Stimulated activated CD4-positive, alpha-beta T cell treated with anti-CD3 and anti-CD28 coated beads, Interleukin-12 subunit alpha, Interleukin-12 subunit beta, amount 100 ng/mL, for 24 hours (primary cell): Measurements from ENCODE around the gene NRF1.

Experiments
- DNase-seq, 2 experiments: peaks; one replicate each; pipeline ENCODE4 v3.0.0-alpha.2; 2020; ENCODE audit warnings: low read depth in 2 of 2

The NRF1 gene

DNA sequence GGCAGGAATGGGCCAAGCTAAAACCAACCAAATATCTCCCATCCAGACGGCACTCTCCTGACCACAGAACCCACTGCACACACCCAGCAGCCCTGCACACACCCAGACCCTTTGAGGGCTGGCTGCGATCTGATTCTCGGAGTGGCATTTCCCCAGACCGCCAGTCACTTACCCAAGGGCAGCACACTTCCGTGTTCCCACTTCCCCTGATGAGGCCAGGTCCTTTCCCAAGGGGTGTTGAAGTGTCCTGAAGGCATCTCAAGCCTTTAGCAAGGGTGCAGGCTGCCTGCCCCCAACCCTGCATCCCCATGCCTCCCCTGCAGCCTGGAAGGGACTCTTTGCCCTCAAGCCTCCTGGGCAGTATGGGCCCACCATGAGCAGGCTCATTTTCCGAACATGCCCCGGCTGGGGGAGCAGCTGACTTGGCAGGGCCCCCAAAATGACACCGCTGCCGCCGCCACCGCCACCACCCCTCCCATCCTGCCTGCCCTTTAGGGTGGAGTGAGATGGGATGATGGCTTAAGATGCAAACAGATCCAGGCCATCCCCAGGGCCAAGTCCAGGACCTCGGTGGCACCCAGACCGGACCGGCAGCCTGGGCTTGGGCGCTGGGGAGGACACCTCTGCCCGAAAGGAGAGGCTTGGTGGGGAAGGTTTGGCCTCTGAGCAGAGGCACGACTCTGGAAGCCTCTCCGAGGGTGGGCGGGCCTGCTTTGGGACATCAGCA lies 159.8 kb downstream of the NRF1 start:
- no peak for DNase-seq

- DNase-seq = no peak
These were observed 160.5 kb downstream of the NRF1 start for GRCh38 chr7:129771928-129772479.

DNA sequence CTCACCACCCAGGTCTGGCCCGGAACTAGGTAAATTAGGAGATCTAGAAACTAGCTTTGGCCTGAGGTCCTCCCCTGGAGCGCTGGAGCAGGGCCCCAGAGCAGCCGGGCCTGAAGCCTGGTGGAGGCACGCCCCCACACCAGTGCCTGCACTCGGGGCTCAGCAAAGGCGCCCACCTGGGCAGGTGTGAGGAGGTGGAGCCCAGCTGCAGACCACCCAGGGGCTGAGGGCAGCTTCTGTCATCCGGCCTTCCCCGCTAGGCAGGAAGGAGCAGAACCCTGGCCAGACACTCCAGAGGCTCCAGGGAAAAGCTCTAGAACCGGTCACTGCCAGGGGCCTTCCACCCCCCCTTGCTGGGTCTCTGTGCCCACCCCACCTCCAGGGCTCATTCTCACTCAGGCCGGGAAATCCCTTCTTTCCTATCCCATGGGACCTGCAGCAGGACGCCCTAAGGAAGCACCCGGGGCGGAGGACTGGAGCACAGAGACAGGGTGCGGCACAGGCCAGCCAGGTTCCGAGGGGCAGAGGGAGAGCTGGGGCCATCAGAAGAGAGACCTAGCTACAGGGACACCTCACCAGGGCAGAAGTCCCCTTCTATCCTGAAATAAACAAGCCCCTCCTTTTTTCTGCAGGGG lies 161.2 kb downstream of the NRF1 start:
- DNase-seq = no peak

DNA sequence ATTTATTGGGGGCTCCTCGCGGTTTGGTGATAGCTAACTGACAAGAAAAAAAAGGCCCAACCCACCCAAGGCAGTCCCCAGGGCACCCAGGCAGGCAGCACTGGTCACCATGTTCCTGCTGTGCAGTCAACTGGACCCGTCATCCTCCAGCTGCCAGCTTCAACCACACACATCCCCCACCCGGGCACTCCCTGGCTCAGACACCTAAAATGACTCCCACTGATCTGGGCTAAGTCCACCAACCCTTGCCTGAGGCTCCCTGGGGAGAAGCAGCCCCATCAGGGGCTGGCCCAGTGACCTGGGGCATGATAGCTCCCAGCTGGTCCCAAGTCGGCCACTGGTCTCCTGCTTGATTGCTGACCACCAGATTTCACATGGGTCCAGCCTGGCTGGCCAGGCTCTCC lies 161.8 kb downstream of the NRF1 start:
- DNase-seq = no peak

GRCh38 chr7:129773871-129774270 lies 162.4 kb downstream of the NRF1 start:
- DNase-seq = no peak

- DNase-seq = no peak
These were observed 162.8 kb downstream of the NRF1 start for GRCh38 chr7:129774359-129774758.

- no peak for DNase-seq
These were observed 163.6 kb downstream of the NRF1 start for GRCh38 chr7:129774871-129775694.

DNA sequence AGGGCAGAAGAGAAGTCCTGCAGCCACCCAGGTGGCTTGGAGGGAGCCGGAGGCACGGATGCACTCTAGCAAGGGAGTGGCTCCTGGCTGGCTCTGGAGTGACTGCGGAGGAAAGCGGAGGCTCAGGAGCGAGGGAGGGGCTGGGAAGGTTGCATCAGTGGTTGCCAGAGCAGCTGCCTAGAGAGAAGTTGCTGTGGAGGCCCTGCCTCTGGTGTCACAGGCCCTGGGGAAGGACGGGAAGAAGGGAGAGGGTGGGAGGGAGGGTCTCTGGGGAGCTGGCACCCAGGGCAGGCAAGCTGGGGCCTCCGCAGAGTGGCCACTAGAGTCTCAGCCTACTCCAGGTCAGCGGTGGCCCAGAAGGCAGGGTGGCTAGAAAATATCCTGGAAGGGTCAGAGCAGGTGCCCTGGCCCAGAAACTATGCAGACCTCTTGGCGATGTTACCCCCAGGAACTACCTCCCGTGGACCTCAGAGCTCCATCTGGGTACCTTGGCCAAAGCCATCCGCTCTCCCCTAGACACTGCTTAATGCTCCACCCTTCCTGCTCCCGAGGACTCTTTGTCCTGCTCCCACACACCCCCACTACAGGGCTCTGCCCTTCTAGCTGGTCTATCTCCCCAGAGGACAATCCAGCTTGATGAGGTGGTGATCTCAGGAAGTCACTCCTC lies 164.3 kb downstream of the NRF1 start:
- DNase-seq = no peak

DNA sequence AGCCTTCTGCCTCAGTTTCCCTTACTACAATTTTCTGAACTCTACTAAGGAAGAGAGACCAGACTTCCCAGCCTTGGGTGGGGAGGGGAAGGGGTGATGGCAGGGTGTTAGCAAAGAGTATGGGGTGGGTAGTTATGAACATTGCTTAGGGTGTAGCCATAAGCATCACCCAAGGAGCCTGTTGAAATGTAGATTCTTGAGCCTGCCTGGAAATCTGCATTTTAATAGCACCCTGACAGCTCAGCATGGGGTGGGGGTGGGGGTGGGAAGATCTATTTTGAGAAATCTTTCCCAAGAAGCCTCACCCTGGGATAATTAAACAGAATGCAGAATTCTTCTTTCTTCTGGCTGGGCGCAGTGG lies 164.8 kb downstream of the NRF1 start:
- DNase-seq = no peak

DNA sequence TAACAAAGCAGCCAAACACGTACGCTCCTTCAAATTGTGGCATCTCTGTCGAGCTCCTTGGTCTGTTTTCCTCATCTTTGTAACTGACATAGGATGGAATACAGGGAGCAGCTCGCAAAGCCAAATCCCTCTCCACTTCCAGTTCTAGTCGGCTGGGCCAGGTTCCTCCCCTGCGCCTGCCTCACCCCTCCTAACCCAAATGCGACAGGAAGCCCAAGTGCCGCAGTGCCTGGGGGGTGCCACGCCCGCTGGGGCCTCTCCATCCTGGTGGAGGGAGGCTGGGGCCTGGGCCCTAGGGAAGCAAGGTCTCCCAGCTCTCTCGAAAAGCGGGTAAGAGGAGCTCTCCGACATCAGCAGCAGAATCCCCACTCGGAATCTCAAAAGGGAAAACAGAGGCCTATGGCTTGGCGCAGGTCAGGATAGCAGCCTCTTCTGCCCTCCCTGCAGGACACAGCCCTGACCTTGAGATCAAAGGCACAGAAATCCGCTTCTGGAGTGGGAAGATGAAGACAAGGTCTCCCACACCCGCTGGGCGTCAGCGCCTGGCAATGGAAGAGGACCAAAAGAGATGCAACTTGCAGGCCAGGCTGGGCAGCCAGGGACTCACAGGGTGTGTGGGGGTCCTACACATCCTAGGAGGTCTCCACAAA lies 165.8 kb downstream of the NRF1 start:
- no peak for DNase-seq

DNA sequence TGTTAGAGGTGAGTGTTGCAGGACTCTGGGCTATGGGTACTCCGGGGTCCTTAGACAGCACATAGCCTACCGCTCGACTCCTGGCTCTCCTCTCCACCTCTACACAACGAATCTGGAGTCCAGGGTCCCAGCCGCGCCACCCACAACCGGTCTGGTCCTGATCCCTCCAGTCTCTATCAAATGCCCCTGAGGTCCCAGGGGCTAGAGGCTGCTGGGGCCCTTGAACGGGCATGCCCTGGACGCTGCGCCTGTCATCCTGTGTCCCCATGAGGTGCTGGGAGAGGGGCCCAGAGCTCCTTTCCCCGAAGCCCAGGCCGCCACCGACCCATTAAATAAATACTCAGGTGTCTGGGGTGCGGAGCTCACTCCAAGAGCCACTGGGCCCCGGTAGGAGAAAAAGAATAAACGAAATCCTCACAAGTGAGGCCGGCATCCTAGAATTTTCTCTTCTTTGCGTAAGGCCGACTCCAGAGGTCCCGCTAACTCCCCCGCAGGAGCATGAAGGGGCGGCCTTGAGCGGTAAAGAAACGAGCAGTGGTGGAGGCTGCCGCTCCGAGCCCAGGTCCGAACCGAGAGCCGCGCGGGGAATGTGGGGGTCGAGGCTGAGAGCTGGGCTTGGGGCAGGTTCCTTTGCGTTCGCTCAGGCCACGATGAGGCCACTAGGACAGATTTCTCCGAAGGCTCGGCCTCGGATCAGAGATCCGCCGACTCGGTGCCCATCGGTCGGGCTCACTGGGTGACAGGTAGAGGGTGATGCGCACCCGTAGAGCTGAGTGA lies 166.7 kb downstream of the NRF1 start:
- no peak for DNase-seq

DNA sequence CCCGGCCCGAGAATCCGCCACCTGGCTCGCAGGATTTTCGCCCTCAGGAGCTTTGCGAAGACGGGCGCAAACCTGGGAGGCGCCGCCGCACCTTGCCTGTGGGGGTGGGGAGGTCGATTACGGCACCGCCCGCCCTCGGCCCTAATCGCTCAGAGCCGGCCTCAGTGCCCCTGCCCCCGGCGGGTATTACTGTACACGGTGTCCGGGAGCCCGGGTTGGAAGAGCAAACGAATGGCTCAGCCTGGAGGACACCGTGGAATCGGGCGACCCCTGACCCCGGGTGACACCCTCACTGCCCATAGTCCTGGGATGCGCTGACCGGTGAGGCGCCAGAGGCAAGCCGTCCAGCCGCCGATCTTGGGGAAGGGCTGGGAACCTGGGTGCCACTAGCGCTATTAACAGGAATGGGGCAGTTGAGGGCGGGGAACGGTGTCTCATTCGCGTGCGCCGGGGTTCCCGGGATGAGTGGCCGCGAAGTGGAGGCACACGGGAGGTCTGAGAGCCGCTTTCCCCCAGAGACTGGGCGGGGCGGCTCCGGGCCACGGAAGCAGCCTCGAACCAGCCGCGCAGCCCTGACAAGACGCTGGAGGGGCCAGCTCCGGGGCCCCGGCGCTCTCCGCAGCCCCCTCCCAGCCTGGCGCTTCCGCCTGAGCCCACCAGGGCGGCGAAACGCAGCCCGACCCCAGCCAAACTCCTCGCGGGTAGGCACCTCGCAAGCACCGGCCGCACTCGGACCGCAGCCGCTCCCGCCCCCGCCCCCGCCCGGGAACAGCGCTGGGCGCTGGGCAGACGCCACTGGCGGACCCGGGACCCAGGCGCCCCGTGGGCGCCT lies 167.5 kb downstream of the NRF1 start:
- no peak for DNase-seq

DNA sequence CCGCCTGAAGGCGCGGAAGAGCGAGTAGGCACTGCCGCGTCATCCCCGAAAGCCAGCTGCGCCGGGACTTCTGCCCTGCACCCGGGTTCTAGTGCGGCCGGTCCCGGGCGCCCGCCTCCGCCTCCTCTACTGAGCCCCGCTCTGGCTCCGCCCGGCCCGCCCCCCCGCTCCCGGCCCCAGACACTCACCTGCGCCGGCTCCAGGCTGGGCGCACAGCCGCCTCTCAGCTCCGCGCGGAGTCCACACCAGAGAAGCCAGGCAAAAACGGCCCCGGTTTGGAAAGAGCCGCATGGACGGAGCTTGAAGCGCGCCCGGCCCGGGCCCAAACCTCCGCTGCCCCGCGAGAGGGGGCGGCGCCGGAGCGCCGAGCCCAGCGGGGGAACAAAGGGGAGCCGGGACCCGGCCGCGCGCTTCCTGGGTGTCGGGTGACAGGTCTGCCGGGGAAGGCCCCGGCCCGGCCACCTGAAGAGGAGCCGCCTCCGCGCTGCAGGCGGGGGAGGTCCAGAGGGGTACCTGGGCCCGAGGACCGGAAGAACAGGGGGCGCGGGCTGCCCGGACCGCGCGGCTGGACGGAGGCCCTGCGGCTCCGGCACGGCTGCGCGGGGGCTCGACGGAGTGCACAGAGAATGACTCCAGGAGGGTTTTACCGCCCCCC lies 168.2 kb downstream of the NRF1 start:
- DNase-seq = no peak

DNA sequence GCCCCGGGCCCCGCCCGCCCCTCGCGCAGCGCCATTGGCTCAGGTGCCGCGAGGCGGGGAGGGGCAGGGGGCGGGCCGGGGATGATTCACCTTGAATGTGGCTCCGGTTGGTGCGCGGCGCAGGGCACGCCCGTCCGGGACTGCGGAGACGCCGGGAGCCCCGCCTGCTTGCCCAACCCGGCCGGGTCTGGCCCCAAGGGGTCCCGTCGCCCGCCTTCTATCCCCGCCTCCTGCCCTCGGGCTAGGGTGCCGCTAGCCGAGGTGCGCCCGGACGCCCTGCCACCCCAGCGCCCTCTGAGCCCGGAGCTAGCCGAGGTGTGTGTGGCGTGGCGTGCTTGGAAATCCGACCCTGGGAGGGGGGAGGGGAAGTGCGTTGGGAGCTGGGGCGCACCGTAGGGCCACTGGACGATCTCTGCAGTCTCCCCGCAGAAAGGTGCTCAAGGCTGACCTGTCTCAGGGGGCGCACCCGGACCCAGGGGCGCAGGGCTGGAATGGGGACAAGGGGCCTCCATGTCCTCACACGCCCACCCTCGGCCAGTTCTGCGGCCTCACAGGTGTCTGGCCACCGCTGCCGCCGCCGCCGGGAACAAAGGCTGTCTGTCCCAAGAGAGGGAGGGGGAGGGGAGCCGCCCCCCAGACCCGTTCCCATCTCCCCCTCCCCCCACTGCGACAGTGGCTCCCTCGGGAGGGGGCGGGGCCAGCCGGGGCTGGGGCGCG lies 168.9 kb downstream of the NRF1 start:
- peak; percentile 59 to 80 for DNase-seq

- DNase-seq = no peak
These were observed 169.7 kb downstream of the NRF1 start for GRCh38 chr7:129780974-129781927.

- no peak for DNase-seq
These were observed 170.7 kb downstream of the NRF1 start for GRCh38 chr7:129781928-129782817.
